Amygdala (tissue), 56 donors: Measurements from ENCODE around the gene SPPL3.
"Not testable (repeated sequence)": the region's sequence is repeated elsewhere in the genome, so short reads cannot be mapped to it uniquely, and the experiment has no call there.

Experiments used
- DNase-seq, 56 donors: peaks; one replicate each; lab custom pipeline; 2025; lab: John Stamatoyannopoulos, UW

The SPPL3 gene

GRCh38 chr12:120904197-120904773 lies at the start of gene SPPL3:
TSS of gene SPPL3 (minus strand) at chr12:120904358. CDS start at chr12:120903867, 491 bp downstream.
- peak in 55 of 56 donors; percentile 41 to 99 (median 82) for DNase-seq

- DNase-seq: no peak
Measured at GRCh38 chr12:120950807-120951206, 46.6 kb upstream of the SPPL3 start.

- not testable (repeated sequence) for DNase-seq
Measured at GRCh38 chr12:120950260-120950799, 46.2 kb upstream of the SPPL3 start.

- not testable (repeated sequence) for DNase-seq
Measured at GRCh38 chr12:120945516-120945915, 41.4 kb upstream of the SPPL3 start.

- peak in 4 of 56 donors; percentile 3 to 25 (median 12) for DNase-seq
Measured at GRCh38 chr12:120944645-120945217, 40.6 kb upstream of the SPPL3 start.

GRCh38 chr12:120943482-120943881 lies 39.3 kb upstream of the SPPL3 start:
- DNase-seq: no peak

GRCh38 chr12:120941846-120942405 lies 37.8 kb upstream of the SPPL3 start:
- DNase-seq: no peak

- no peak for DNase-seq
Measured at GRCh38 chr12:120941412-120941811, 37.3 kb upstream of the SPPL3 start.

- DNase-seq: no peak
Measured at GRCh38 chr12:120940799-120941198, 36.6 kb upstream of the SPPL3 start.

GRCh38 chr12:120940006-120940405 lies 35.8 kb upstream of the SPPL3 start:
- no peak for DNase-seq

GRCh38 chr12:120939523-120939922 lies 35.4 kb upstream of the SPPL3 start:
- peak in 25 of 56 donors; percentile 1 to 70 (median 12) for DNase-seq

- no peak for DNase-seq
Measured at GRCh38 chr12:120938496-120938895, 34.3 kb upstream of the SPPL3 start.

- DNase-seq: peak in 10 of 56 donors; percentile 1 to 42 (median 4)
Measured at GRCh38 chr12:120936197-120936596, 32.0 kb upstream of the SPPL3 start.

GRCh38 chr12:120933786-120934185 lies 29.6 kb upstream of the SPPL3 start:
- no peak for DNase-seq

GRCh38 chr12:120932956-120933526 lies 28.9 kb upstream of the SPPL3 start:
- DNase-seq: no peak

- no peak for DNase-seq
Measured at GRCh38 chr12:120932058-120932457, 27.9 kb upstream of the SPPL3 start.

GRCh38 chr12:120930032-120930431 lies 25.9 kb upstream of the SPPL3 start:
- DNase-seq: no peak

GRCh38 chr12:120928864-120929652 lies 24.9 kb upstream of the SPPL3 start:
- DNase-seq: no peak

- DNase-seq: no peak
Measured at GRCh38 chr12:120925740-120926563, 21.8 kb upstream of the SPPL3 start.

- no peak for DNase-seq
Measured at GRCh38 chr12:120922279-120922678, 18.1 kb upstream of the SPPL3 start.
